GM12878 (cell line): Measurements from ENCODE around the gene GRK6. TPM values are rescaled to one million over a fixed set of nuclear protein-coding genes. Genes with fewer than 3 reads are reported as not detected.

Source experiments
- CBFB ChIP-seq: IDR thresholded peaks from 2 replicates; pipeline ENCODE4 v1.6.1; 2016; ENCODE audit warnings: antibody characterized with exemption, low read depth
- EGR1 ChIP-seq, 2 experiments: IDR thresholded peaks; 1 replicate in 1 of 2; 2 replicates in 1 of 2; pipeline ENCODE4 v1.6.1; 2011 to 2012; ENCODE audit warnings: low read depth in 2 of 2, low read length in 2 of 2, borderline replicate concordance in 1 of 2, mild to moderate bottlenecking in 1 of 2, moderate library complexity in 1 of 2
- ELK1 ChIP-seq: IDR thresholded peaks from 2 replicates; pipeline ENCODE4 v1.6.1; 2012; ENCODE audit warnings: low read depth, low read length, improper control_type of control experiment
- FOXK2 ChIP-seq: fragments of 450-650 bp; IDR thresholded peaks from 2 replicates; pipeline ENCODE4 v1.6.1; 2017; ENCODE audit warnings: mild to moderate bottlenecking, moderate library complexity
- IRF3 ChIP-seq: fragments of 450-650 bp; IDR thresholded peaks from 2 replicates; pipeline ENCODE4 v1.6.1; 2014; ENCODE audit warnings: mild to moderate bottlenecking
- MTA3 ChIP-seq: IDR thresholded peaks from 2 replicates; pipeline ENCODE4 v1.6.1; 2012; ENCODE audit warnings: low read length, inconsistent platforms, borderline replicate concordance
- NFXL1 ChIP-seq: fragments of 450-650 bp; IDR thresholded peaks from 2 replicates; pipeline ENCODE4 v1.6.1; 2017; ENCODE audit warnings: antibody characterized with exemption, mild to moderate bottlenecking, borderline replicate concordance
- polyA plus RNA-seq, 11 experiments: library from polyadenylated mRNA; depleted of rRNA in 4 of 11; unstranded in 6 of 11; stranded (reverse) in 5 of 11; fragments of >200 nt; fragmentation: Nextera tagmentation in 4 of 11; fragmentation: Illumina TruSeq in 1 of 11; extraction: Ambion mirVana in 4 of 11; extraction: Trizol in 1 of 11; gene quantifications; 1 replicate in 1 of 11; 2 replicates in 10 of 11; pipeline versions ENCODE4 v1.2.1 to v1.2.3, GENCODE V29; 2011 to 2016; ENCODE audit warnings: inconsistent platforms in 2 of 11, missing spikeins in 2 of 11, low read depth in 1 of 11
- total RNA-seq, 4 experiments: library from RNA; depleted of rRNA in 3 of 4; stranded (reverse); fragments of >200 nt in 3 of 4; fragmentation: Illumina TruSeq in 1 of 4; extraction: Trizol in 1 of 4; gene quantifications; 2 replicates each; pipeline versions ENCODE4 v1.2.1 to v1.2.3, GENCODE V29; 2013 to 2021

GRK6 gene
- total and polyA plus RNA-seq, 10 of the 15 experiments (the other 5 are each of a cell fraction or from before 2014, with no cell fraction given), result 0.79 to 124 (median 41.6) TPM

GRCh38 chr5:177425801-177426565, 493 bp upstream of the GRK6 start (continued):
- TF ChIP-seq IRF3, result peak; percentile 91
- peak in 1 of 2 experiments; percentile 91; a peak in 2 of 3 replicates for TF ChIP-seq EGR1 (IDR thresholded peaks at IDR 0.05; ENCODE audit: borderline replicate concordance in 1 of 2, low read depth in 2 of 2, low read length in 2 of 2)
- TF ChIP-seq ELK1, result peak; percentile 56; the same call in 1 of the 2 replicates
- 0 out of 2 replicates have a peak, but pooled peaks have one; percentile 38 for TF ChIP-seq CBFB
- peak; percentile 77 for TF ChIP-seq FOXK2
- no peak for TF ChIP-seq MTA3
- peak; percentile 78; the same call in 1 of the 2 replicates for TF ChIP-seq NFXL1
